HG02588 (cell line): ENCODE results near the gene SRP9.

Experiments
- ATAC-seq: cut with Tn5 transposase; IDR thresholded peaks from one replicate; pipeline ENCODE4 v1.9.1; 2021; ENCODE audit warnings: mild to moderate bottlenecking, moderate library complexity; ENCODE audit not compliant: unreplicated experiment

SRP9 gene, protein sequence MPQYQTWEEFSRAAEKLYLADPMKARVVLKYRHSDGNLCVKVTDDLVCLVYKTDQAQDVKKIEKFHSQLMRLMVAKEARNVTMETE

DNA sequence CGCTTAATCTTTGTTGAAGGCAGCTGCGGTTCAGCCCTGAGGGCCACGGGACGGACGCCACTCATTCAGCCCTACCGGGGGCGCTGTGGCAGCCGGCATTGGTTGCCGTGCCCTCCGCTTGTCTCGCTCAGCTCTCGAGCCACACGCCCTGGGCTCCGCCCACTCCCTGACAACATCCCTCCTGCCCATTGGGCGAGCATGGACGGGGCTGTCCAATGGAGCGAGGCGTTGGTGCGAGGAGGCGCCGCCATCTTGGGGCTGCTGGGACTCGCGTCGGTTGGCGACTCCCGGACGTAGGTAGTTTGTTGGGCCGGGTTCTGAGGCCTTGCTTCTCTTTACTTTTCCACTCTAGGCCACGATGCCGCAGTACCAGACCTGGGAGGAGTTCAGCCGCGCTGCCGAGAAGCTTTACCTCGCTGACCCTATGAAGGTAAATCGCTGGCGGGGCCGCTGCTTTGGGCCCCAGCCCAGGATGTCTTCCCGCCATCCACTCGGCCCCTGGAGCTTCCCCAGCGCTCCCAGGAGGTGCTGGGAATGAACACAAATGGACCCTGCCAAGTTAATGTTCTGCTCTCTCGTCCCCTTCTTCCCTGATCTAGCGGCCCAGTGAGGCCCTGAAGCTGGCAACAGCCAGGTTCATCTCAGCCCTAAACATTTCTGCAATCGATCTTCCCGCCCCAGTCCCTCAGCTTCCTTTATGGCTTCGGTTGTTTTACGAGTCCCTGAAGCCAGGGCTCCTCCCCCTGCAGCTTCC lies at the start of gene SRP9:
TSS of gene SRP9 (plus strand) at position 244 of the 754 bp plus-strand sequence. CDS start at position 359, 115 bp downstream.
- peak; percentile 99 for ATAC-seq

- no peak for ATAC-seq
These were observed 46.1 kb upstream of the SRP9 start for GRCh38 chr1:225731491-225731890.

GRCh38 chr1:225733254-225733653 lies 44.4 kb upstream of the SRP9 start:
- no peak for ATAC-seq

DNA sequence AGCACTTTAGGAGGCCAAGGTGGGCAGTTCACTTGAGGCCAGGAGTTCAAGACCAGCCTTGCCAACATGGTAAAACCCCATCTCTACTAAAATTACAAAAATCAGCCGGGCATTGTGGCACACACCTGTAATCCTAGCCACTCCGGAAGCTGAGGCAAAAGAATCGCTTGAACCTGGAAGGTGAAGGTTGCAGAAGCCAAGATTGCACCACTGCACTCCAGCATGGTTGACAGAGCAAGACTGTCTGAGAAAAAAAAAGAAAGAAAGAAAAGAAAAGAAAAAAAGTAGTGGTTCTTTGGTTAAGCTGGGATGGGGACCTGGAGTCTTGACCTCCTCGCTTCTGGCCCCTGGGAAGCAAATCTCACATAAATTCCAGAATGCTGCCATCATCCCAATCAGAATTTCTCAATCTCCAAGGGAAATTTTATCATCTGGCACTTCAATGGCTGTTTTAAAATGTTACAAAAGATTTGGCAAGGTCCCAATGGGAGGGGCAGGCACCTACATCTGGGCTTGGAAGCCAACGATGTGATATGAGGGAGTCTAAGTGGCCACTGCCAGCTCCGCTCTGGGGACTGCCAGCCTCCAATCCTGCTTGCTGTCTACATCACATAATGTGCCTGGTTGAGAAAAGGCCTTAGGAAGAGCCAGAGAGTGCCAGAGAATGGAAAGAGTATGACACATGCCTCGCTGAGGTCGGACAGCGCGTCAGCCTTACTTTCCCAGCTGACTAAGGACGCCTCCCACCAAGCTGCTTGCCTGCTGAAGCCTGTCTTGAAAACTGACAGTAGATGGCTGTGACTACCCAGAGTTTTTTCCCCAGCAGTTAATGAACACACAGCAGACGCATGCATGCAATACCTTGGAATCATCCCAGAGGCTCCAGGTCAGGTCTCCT lies 42.1 kb upstream of the SRP9 start:
- ATAC-seq: no peak

DNA sequence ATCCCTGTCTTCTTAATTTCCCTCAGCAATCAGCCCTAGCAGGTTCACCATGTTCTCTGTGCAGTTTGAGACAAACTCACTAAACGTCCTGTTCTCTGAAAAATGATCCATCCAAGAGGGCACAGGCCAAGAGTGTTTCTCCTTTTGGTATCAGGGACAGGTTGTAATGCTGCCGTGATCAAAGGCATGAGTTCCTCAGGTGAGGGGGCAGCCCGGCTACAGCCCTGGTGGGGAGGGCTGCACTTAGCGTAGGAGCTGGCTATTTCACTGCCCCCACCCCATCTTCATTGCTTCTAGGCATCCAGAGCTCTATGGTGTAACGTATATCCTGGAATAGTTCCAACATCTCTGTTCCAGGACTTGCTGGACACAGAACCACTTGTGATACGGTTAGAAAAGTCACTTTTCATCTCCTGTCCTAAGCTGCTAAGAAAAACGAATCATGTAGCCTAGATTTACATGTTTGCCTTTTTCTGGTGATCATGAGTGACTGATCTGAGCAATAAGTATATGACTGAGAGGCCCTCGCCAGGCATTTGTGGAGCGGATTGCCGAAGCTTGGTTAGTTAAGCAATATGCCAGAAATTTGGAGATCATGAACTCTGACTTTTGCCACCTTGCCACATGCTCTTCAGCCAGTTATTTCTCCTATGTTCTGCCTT lies 41.1 kb upstream of the SRP9 start:
- ATAC-seq: no peak

GRCh38 chr1:225737161-225737560 lies 40.5 kb upstream of the SRP9 start:
- ATAC-seq: no peak

DNA sequence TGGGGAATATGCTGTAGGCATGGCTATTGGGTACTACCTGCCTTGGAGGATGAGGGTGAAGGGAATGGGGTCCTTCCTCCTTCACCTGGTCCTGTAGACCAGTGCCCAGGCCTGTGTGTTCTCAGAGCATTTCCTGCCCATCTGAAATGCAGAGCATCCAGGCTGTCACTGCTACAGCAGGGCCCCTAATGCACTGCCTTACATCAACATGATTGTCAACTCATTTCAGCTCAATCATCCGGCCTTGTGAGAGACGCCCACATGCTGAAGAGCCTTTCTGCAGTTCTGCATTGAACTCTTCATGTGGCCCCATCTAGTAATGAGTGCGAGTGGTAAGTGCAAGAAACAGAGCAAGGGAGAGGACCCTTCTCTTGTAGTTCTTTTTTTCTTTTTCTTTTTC lies 39.8 kb upstream of the SRP9 start:
- ATAC-seq: no peak

- ATAC-seq: no peak
These were observed 38.9 kb upstream of the SRP9 start for GRCh38 chr1:225738763-225739162.

- ATAC-seq: no peak
These were observed 38.0 kb upstream of the SRP9 start for GRCh38 chr1:225739542-225740107.

DNA sequence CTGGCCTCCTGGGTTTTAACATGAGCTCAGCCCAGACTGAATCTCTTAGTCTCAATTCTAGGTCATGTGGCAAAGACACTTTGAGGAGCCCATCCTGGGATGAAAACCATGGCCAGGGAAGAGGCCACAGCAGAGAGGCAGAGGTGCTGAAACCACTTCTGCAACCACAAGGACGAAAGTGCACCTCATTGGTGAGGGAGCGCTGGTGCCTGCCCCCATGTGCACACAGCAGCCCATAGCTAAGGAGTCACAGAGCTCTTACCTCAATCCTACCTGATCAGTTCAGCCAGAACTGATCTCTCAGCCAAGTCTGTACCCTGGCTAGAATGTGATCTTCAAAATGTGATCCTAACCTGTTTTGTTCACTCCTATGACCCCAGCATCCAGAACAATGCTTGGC lies 32.9 kb upstream of the SRP9 start:
- ATAC-seq: no peak

GRCh38 chr1:225745273-225745672 lies 32.4 kb upstream of the SRP9 start:
- ATAC-seq: no peak

DNA sequence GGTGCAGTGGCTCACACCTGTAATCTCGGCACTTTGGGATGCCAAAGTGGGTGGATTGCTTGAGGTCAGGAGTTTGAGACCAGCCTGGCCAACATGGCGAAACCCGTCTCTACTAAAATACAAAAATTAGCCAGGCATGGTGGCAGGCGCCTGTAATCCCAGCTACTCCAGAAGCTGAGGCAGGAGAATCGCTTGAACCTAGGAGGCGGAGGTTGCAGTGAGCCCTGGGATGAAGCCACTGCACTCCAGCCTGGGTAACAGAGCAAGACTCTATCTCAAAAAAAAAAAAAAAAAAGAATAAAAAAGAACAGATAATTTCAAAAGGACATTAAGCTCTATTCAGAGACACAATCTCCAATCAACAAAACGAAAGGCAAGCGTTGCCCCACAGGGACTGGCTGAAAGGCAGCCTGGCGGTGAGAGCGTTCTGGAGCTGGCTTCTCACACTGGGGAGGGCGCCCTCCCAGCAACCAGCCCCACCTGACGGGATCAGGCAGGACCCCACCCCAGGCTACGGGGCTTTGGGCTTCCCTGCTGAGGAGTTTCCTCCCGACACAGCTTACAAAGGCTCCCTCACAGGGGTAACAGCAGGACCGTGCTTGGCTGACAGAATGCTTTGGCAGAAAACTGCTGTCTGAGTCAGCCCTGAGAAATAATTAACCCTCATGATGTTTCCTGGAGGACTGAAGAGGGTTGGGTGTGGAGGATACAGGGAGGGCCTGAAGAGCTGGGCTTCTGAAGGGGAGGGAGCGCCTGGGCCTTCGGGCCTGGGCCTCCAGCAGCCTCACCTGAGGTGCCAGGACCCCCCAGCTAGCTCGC lies 31.1 kb upstream of the SRP9 start:
- ATAC-seq: no peak

- no peak for ATAC-seq
These were observed 30.1 kb upstream of the SRP9 start for GRCh38 chr1:225747566-225747965.

DNA sequence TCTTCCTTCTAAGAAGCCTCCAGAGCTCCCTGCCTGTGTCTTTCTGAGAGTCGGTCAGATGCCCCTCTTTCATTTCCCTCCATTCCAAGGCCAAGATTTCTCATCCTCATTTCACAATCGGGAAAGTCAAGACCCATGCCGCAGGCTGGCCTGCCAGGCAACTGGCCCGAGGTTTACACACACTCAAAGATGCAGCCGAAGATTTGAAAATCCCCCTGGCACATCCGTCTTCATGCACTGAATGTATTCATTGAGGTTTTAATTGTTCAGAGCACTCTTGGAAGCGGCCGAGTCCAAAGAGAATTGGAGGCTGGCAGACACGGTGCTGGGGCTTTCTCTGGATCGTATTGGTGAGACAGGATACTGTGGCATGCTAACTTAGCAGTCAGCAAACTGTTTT lies 29.1 kb upstream of the SRP9 start:
- ATAC-seq: no peak

DNA sequence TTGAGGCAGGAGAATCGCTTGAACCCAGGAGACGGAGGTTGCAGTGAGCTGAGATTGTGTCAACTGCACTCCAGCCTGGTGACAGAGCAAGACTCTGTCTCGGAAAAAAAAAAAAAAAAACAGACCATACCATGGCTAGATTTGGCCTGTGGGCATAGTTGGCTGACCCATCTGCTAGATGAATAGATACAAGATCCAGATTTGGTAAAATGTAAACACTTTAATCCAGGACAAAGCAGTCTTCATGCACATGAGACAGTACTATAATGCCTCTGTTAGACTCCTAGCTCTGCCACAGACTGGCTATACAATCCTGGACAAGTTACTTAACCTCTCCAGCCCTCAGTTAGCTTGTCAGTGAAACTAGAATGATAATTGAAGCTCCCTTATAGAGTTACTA lies 27.9 kb upstream of the SRP9 start:
- no peak for ATAC-seq

DNA sequence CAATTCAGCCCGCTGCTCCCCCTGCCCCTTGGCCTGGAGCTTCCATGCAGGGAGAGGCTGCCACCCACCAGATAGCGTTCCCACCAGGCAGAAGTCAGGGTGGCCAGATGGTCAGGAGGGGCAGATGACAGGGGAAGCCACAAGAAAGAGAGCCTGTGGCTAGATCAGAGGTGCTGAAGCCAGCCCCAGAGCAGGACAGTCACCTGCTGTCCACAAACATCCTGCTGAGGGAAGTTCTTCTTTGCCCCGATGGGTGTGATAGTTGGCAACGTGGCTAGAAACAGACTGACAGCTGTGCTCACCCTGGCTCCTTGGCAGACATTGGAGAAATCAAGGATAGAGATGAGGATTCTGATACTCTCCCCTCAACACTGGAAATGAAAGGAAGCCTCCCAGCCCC lies 27.2 kb upstream of the SRP9 start:
- ATAC-seq: no peak

GRCh38 chr1:225750875-225751824 lies 26.5 kb upstream of the SRP9 start:
- ATAC-seq: no peak

DNA sequence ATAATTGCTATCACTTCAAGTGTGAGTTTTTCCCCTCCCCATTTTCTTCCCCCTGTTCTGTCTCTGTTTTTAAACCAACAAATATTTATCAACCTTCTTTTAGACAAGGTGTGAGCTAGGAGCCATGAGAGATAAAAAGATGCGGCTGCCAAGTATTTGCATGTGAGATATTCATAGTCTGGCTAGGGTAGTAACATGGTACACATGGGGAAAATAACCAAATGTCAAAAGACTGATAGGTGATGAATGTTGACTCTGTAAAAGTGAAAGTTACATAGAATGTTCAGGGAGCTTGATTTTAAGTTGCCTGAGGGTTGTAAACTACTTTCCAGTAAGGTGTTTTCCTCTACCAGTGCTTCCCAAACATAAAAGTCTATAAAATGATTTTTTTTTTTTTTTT lies 25.4 kb upstream of the SRP9 start:
- no peak for ATAC-seq
